Mesendoderm (in vitro differentiated cells): ENCODE results near the gene HSF5.

Source experiments
- DNase-seq: peaks from one replicate; pipeline ENCODE4 v3.0.0; 2013
- H2AK5ac ChIP-seq: 2 replicates; pipeline ENCODE4 v1.6.1; 2013; ENCODE audit warnings: low read length, inconsistent platforms
- H2BK120ac ChIP-seq: 2 replicates; pipeline ENCODE4 v1.6.1; 2013; ENCODE audit warnings: low read depth, mild to moderate bottlenecking, low read length, moderate library complexity, mixed read lengths
- H2BK15ac ChIP-seq: replicated peaks from 2 replicates; pipeline ENCODE4 v1.6.1; 2013; ENCODE audit warnings: low read depth, mild to moderate bottlenecking, moderate library complexity
- H2BK5ac ChIP-seq: 2 replicates; pipeline ENCODE4 v1.6.1; 2013; ENCODE audit warnings: low read length, inconsistent platforms
- H3K18ac ChIP-seq: 2 replicates; pipeline ENCODE4 v1.6.1; 2013; ENCODE audit warnings: mild to moderate bottlenecking, low read length, mixed read lengths
- H3K23ac ChIP-seq: one replicate; pipeline ENCODE4 v1.6.1; 2013; ENCODE audit warnings: low read length
- H3K27ac ChIP-seq: 2 replicates; pipeline ENCODE4 v1.5.1; 2013; ENCODE audit warnings: low read depth, mild to moderate bottlenecking, inconsistent platforms, low read length, moderate library complexity
- H3K27me3 ChIP-seq: 2 replicates; pipeline ENCODE4 v1.6.1; 2013; ENCODE audit warnings: low read length, control low read depth, mild to moderate bottlenecking, inconsistent platforms; ENCODE audit not compliant: insufficient read depth, poor library complexity
- H3K36me3 ChIP-seq: 2 replicates; pipeline ENCODE4 v1.6.1; 2013; ENCODE audit warnings: low read length, inconsistent platforms; ENCODE audit not compliant: control insufficient read depth, insufficient read depth
- H3K4ac ChIP-seq: one replicate; pipeline ENCODE4 v1.6.1; 2013; ENCODE audit warnings: low read depth, mild to moderate bottlenecking, low read length, moderate library complexity
- H3K4me1 ChIP-seq: 2 replicates; pipeline ENCODE4 v1.6.1; 2013; ENCODE audit warnings: low read depth, low read length, inconsistent platforms; ENCODE audit not compliant: control insufficient read depth
- H3K4me2 ChIP-seq: 2 replicates; pipeline ENCODE4 v1.6.1; 2013; ENCODE audit warnings: low read length
- H3K4me3 ChIP-seq: 2 replicates; pipeline ENCODE4 v1.5.1; 2013; ENCODE audit warnings: mild to moderate bottlenecking, low read length
- H3K56ac ChIP-seq: one replicate; pipeline ENCODE4 v1.6.1; 2013; ENCODE audit warnings: low read length
- H3K79me1 ChIP-seq: 2 replicates; pipeline ENCODE4 v1.6.1; 2013; ENCODE audit warnings: low read length, inconsistent platforms
- H3K79me2 ChIP-seq: 2 replicates; pipeline ENCODE4 v1.6.1; 2013; ENCODE audit warnings: mild to moderate bottlenecking, low read length; ENCODE audit not compliant: control insufficient read depth, insufficient read depth
- H3K9ac ChIP-seq: 2 replicates; pipeline ENCODE4 v1.6.1; 2013; ENCODE audit warnings: low read length, inconsistent platforms
- H4K5ac ChIP-seq: one replicate; pipeline ENCODE4 v1.6.1; 2013; ENCODE audit warnings: low read length
- H4K8ac ChIP-seq: one replicate; pipeline ENCODE4 v1.6.1; 2013; ENCODE audit warnings: low read depth, mild to moderate bottlenecking, control low read depth, low read length, moderate library complexity
- WGBS: extraction: QIAGEN DNeasy Blood & Tissue Kit; methylation state at CpG from one replicate; pipeline ENCODE4 v1.1.7; 2013; ENCODE audit warnings: low lambda C conversion rate, missing lambda C conversion rate; ENCODE audit not compliant: insufficient coverage; ENCODE audit errors: extremely low coverage; 5-methylcytosine and 5-hydroxymethylcytosine counted together

HSF5 gene

DNA sequence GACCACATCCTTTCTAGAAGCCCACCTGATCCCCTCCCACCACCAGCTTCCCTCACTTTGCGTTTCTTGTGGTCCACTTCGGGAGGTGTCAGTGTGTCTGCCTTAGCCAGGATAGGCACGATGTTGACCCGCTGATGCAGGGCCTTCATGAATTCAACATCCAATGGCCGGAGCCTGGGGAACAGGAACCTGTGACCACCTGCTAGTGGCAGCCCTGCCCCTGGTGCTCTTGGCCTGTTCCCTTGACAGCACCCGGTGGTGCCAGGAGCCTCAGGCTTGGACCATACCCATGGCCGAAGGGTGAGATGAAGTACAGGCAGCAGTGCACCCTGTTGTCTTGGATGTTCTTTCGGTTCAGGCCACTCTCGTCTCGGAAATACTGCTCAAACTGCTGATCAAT lies 33.5 kb upstream of the HSF5 start:
- Histone ChIP-seq H3K18ac (no peak overlapping the region), H3K4me2 (no peak overlapping the region), H3K9ac (no peak overlapping the region), H2BK120ac (no peak overlapping the region), H4K8ac (no peak overlapping the region), H2BK15ac (no peak overlapping the region), H3K27me3 (no peaks in the 10 kb centered on the region), H2AK5ac (no peak overlapping the region), H3K79me1 (no peaks in the 10 kb centered on the region), H3K4me3 (no peak overlapping the region), H3K56ac (no peak overlapping the region), H3K36me3 (no peaks in the 10 kb centered on the region), H3K27ac (no peak overlapping the region), H4K5ac (no peak overlapping the region), H3K4me1 (no peaks in the 10 kb centered on the region), H2BK5ac (no peak overlapping the region), H3K23ac (no peak overlapping the region), H3K79me2 (no peaks in the 10 kb centered on the region), H3K4ac (no peak overlapping the region)
- no CpG with 5 or more reads among the region's 10 CpGs for WGBS
- DNase-seq, result no peak

DNA sequence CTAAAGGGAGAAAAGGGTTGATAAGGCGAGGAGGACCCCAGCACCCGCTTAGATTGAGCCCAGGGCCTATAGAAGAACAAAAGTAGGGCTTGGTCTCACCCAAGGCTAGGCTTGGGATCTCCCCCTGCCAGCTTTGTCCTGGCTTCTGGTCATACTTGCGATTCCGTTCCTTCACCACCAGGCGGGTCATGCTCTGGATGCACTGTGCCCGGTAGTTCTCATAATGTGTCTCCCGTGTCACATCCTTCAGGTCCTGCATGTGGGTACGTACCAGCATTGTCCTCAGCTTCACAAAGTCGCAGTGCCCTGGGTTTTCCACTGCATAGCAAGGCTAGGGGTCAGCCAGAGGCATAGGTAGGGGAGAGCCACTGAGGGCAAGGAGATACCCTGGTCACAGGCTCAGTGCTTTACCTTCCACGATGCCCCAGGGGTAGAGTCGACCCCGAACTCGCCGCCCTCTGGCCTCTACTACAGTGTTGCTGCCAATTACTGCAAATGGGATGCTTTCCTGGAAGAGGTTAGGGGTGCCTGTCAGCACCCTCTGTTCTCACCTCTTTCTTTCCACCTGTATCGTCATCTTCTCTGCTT lies 32.7 kb upstream of the HSF5 start:
- Histone ChIP-seq H3K18ac (no peak overlapping the region), H3K9ac (no peak overlapping the region), H3K36me3 (no peaks in the 10 kb centered on the region), H3K27me3 (no peaks in the 10 kb centered on the region), H2BK5ac (no peak overlapping the region), H3K4me3 (no peak overlapping the region), H3K27ac (no peak overlapping the region), H2BK120ac (no peak overlapping the region), H2AK5ac (no peak overlapping the region), H3K4me2 (no peak overlapping the region), H3K23ac (no peak overlapping the region), H3K79me2 (no peaks in the 10 kb centered on the region), H3K4me1 (no peaks in the 10 kb centered on the region), H2BK15ac (no peak overlapping the region), H4K5ac (no peak overlapping the region), H4K8ac (no peak overlapping the region), H3K79me1 (no peaks in the 10 kb centered on the region), H3K4ac (no peak overlapping the region), H3K56ac (no peak overlapping the region)
- DNase-seq, result peak; percentile 76
- no CpG with 5 or more reads among the region's 15 CpGs for WGBS

DNA sequence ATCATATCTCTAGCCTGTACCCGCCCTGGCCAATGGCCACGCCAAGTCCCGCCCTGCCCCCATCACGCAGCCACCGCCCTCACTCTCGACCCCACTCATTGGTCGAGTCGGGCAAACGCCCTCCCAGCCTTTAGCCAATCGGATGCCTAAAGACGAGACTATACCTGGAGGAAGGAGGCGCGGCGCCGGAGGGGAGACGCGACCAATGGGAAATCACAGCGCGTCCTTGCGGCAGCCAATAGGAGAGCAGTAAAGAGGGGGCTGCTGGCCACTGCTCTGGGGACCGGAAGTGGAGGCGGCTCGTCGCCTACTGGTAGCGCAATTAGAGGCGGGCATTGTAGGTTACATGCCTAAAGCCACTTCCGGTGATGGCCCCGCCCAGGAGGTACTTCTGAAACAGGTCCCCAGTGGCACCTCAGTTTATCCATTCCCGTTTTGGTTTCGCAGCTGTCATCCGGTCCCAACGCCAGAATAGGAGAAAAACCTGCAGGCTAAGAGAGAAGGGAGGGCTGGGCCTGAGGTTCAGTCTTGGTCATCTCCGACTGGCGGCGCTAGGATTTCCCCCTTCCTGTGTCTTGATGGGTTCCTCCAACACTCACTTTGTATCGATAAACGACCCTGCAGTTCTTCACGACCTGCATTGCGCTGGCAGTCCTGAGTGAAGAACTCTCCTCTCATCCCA lies 29.9 kb upstream of the HSF5 start:
- peak overlapping the region; percentile 89 for H3K56ac ChIP-seq
- H3K36me3 ChIP-seq, result no peaks in the 10 kb centered on the region
- H3K4me3 ChIP-seq, result peak overlapping the region; percentile 82
- peak overlapping the region; percentile 85 for H3K9ac ChIP-seq
- H3K27ac ChIP-seq, result peak overlapping the region; percentile 19
- no peak overlapping the region for H2BK5ac ChIP-seq
- H2AK5ac ChIP-seq, result no peak overlapping the region
- H3K79me1 ChIP-seq, result peaks cover 6% of the 10 kb centered on the region
- no peak overlapping the region for H3K18ac ChIP-seq
- DNase-seq, result peak; percentile 100
- H3K4me1 ChIP-seq, result peaks cover 4% of the 10 kb centered on the region
- H3K23ac ChIP-seq, result no peak overlapping the region
- H4K5ac ChIP-seq, result no peak overlapping the region
- no peak overlapping the region for H3K4ac ChIP-seq
- no peak overlapping the region for H2BK120ac ChIP-seq
- H2BK15ac ChIP-seq, result no peak overlapping the region
- no CpG with 5 or more reads among the region's 39 CpGs for WGBS
- H3K27me3 ChIP-seq, result no peaks in the 10 kb centered on the region
- H3K4me2 ChIP-seq, result peak overlapping the region; percentile 81
- H4K8ac ChIP-seq, result peak overlapping the region; percentile 60
- H3K79me2 ChIP-seq, result no peaks in the 10 kb centered on the region

DNA sequence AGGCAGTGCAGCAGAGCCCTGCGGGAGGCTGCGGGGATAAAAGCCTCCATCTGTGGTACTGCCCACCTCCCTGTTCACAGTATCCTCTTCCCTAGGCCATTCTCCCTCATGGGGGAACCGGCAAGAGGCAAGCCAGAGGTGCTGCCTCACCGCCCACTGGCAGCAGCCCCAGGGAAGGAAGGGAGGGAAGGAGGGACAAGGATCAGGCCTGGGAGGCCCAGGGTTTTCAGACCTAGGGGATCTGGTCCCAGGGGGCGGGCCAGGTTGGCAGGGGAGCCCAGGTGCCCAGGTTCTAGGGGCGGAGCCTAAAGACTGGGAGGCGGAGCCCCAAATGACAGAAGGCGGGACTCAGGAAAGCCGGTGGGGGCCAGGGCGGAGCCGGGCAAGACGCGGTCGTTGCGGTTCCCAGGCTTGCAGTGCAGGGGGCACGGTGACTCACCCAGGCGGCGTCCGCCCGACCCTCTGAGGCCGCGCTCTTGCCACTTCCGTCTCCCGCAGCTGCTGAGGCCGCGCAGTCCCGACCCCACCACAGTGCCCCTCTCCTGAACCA lies 29.2 kb upstream of the HSF5 start:
- Histone ChIP-seq H4K8ac (no peak overlapping the region), H3K27ac (peak overlapping the region; percentile 32), H3K18ac (no peak overlapping the region), H4K5ac (peak overlapping the region; percentile 60), H3K4ac (no peak overlapping the region), H3K27me3 (no peaks in the 10 kb centered on the region), H2AK5ac (peak overlapping the region; percentile 37), H3K4me3 (peak overlapping the region; percentile 83), H3K9ac (peak overlapping the region; percentile 94), H3K23ac (no peak overlapping the region), H3K56ac (peak overlapping the region; percentile 94), H3K4me1 (peaks cover 4% of the 10 kb centered on the region), H3K36me3 (no peaks in the 10 kb centered on the region), H3K79me2 (peaks cover 2% of the 10 kb centered on the region), H2BK5ac (no peak overlapping the region), H2BK120ac (no peak overlapping the region), H3K4me2 (peak overlapping the region; percentile 96), H3K79me1 (peaks cover 11% of the 10 kb centered on the region), H2BK15ac (no peak overlapping the region)
- no CpG with 5 or more reads among the region's 27 CpGs for WGBS
- DNase-seq, result no peak

DNA sequence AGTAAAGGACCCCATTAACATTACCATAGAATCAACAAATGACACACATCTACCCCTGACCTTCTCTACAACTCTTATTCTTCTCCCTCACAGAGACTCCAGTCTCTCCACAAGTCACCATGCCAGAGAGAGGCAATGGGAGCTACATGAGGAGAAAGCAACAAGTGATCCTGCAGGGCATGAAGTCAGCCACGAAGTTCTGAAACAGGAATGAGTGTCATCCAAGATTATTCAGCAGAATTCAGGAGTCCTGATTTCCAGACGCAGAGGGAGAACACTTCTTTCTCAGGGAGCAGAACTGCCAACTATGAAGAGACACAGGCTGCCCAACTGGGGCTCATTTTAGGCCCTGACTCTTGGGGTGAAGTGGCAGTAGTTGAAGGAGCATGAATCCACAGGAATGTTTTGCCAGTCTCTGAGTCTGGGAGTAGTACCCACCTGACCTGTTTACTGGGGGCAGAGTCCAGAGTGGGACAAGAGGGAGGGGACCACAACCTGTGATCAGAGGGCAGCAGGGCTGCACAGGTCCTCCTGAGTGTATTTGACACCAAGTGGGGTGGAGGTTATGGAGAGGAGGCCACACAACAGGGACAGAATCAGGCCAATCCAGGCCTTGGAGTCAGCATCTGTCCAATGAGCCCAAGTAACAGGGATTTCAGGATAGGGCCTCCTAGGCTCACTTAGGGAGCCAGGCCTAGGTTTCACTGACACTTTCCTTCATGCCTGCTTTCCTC lies 28.6 kb upstream of the HSF5 start:
- Histone ChIP-seq H3K23ac (no peak overlapping the region), H3K4me1 (peaks cover 4% of the 10 kb centered on the region), H3K9ac (peak overlapping the region; percentile 94), H3K36me3 (no peaks in the 10 kb centered on the region), H2BK5ac (no peak overlapping the region), H4K8ac (no peak overlapping the region), H4K5ac (no peak overlapping the region), H3K79me1 (peaks cover 13% of the 10 kb centered on the region), H2AK5ac (peak overlapping the region; percentile 37), H3K27me3 (no peaks in the 10 kb centered on the region), H3K4ac (no peak overlapping the region), H3K56ac (peak overlapping the region; percentile 94), H3K4me3 (peak overlapping the region; percentile 83), H3K27ac (no peak overlapping the region), H3K18ac (no peak overlapping the region), H2BK15ac (no peak overlapping the region), H3K4me2 (peak overlapping the region; percentile 96), H2BK120ac (no peak overlapping the region), H3K79me2 (peaks cover 2% of the 10 kb centered on the region)
- WGBS, result no CpG with 5 or more reads among the region's 2 CpGs
- DNase-seq, result no peak
